ENCODE data around the gene TPM3. TPM values are rescaled to one million over a fixed set of nuclear protein-coding genes. Genes with fewer than 3 reads are reported as not detected.
"Not testable (repeated sequence)": the region's sequence is repeated elsewhere in the genome, so short reads cannot be mapped to it uniquely, and the experiment has no call there.

TPM3 gene
- total and polyA plus RNA-seq, 8 donors = 47.7 to 158 (median 90.2) TPM

GRCh38 chr1:154208677-154209388, 16.9 kb upstream of the TPM3 start:
- H3K4me1 ChIP-seq = no peaks in the 10 kb centered on the region
- ATAC-seq = no peak
- intact Hi-C loops (cut with DNase I) = loop anchor here in 1 of 3 donors (10.0 kb wide), 1 partner anchor 56 kb away; no protein-coding TSS in a partner anchor

GRCh38 chr1:154207262-154207661, 15.4 kb upstream of the TPM3 start:
- intact Hi-C loops (cut with DNase I) = loop anchor here in 1 of 3 donors (10.0 kb wide), 1 partner anchor 58 kb away; no protein-coding TSS in a partner anchor
- DNase-seq (no peak), ATAC-seq (no peak), FAIRE-seq (no peak)
- Histone ChIP-seq H3K9me3 (no peaks in the 10 kb centered on the region), H3K4me3 (no peak overlapping the region), H3K27ac (no peak overlapping the region), H3K27me3 (no peaks in the 10 kb centered on the region), H3K36me3 (peaks cover 8 to 51% (median 31%) of the 10 kb centered on the region in 3 donors), H3K4me1 (no peaks in the 10 kb centered on the region)
- TF ChIP-seq CTCF (IDR thresholded peaks at IDR 0.05) = no peak
- 89 to 90% methylated on average over 9 of the region's 9 CpGs for WGBS, 2 donors

More at GRCh38 chr1:154208677-154209388, 16.9 kb upstream of the TPM3 start:
- WGBS, 2 donors = 81 to 83% methylated on average over 5 of the region's 5 CpGs
- FAIRE-seq (no peak), DNase-seq (no peak)
- no peaks in the 10 kb centered on the region for H3K9me3 ChIP-seq
- H3K27me3 ChIP-seq = no peaks in the 10 kb centered on the region
- no peak for TF ChIP-seq CTCF (IDR thresholded peaks at IDR 0.05)
- peaks cover 8 to 67% (median 46%) of the 10 kb centered on the region in 3 donors for H3K36me3 ChIP-seq
- H3K27ac ChIP-seq = no peak overlapping the region
- no peak overlapping the region for H3K4me3 ChIP-seq

- Histone ChIP-seq H3K36me3 (peaks cover 8 to 40% (median 21%) of the 10 kb centered on the region in 3 donors), H3K4me3 (no peak within 1 kb of the TSS), H3K4me1 (no peaks in the 10 kb centered on the region), H3K27ac (no peak within 1 kb of the TSS), H3K27me3 (no peaks in the 10 kb centered on the region), H3K9me3 (no peaks in the 10 kb centered on the region)
- DNase-seq (no peak), ATAC-seq (peak in 3 of 4 donors; percentile 32 to 57 (median 49)), FAIRE-seq (no peak)
- 74 to 94% methylated on average over 1 of the region's 1 CpG for WGBS, 2 donors
- intact Hi-C loops (cut with DNase I) = loop anchor here in 1 of 3 donors (10.0 kb wide), 1 partner anchor 59 kb away; no protein-coding TSS in a partner anchor
- TF ChIP-seq CTCF (IDR thresholded peaks at IDR 0.05) = no peak
Observed at GRCh38 chr1:154206196-154206595, 14.3 kb upstream of the TPM3 start, which contains the start of gene CFAP141. CFAP141 (minus strand) TSS chr1:154206333; CDS start chr1:154206307, 26 bp downstream.

- H3K36me3 ChIP-seq = peaks cover 8 to 39% (median 21%) of the 10 kb centered on the region in 3 donors
- H3K27me3 ChIP-seq, H3K27ac ChIP-seq, H3K4me3 ChIP-seq, H3K9me3 ChIP-seq, H3K4me1 ChIP-seq, FAIRE-seq, DNase-seq: not testable (repeated sequence)
- WGBS, 2 donors = 92 to 95% methylated on average over 11 of the region's 11 CpGs
- ATAC-seq = peak in 1 of 4 donors; percentile 20
- intact Hi-C loops (cut with DNase I) = loop anchor here in 1 of 3 donors (10.0 kb wide), 1 partner anchor 59 kb away; no protein-coding TSS in a partner anchor
Observed at GRCh38 chr1:154205778-154206177, 13.9 kb upstream of the TPM3 start.

- TF ChIP-seq CTCF (IDR thresholded peaks at IDR 0.05) = no peak
- Histone ChIP-seq H3K9me3 (no peaks in the 10 kb centered on the region), H3K27ac (no peak overlapping the region), H3K4me1 (peaks cover 0 to 5% (median 0%) of the 10 kb centered on the region in 3 donors), H3K27me3 (no peaks in the 10 kb centered on the region), H3K4me3 (no peak overlapping the region), H3K36me3 (no peaks in the 10 kb centered on the region)
- FAIRE-seq (no peak), ATAC-seq (peak; percentile 17 to 73 (median 56)), DNase-seq (no peak)
- intact Hi-C loops (cut with DNase I) = no loop called here
- 82 to 86% methylated on average over 3 of the region's 3 CpGs for WGBS, 2 donors
Observed at GRCh38 chr1:154199563-154199879, 7.6 kb upstream of the TPM3 start.
